H1 (cell line): Measurements from ENCODE around the gene ZSCAN21. TPM values are rescaled to one million over a fixed set of nuclear protein-coding genes. Genes with fewer than 3 reads are reported as not detected.

Experiments
- POU5F1 ChIP-seq: IDR thresholded peaks from 2 replicates; pipeline ENCODE4 v1.6.1; 2011; ENCODE audit warnings: low read depth, mild to moderate bottlenecking, low read length, moderate library complexity
- SIX5 ChIP-seq: IDR thresholded peaks from 2 replicates; pipeline ENCODE4 v1.6.1; 2011; ENCODE audit warnings: mild to moderate bottlenecking, low read depth, low read length
- polyA plus RNA-seq, 7 experiments: library from polyadenylated mRNA; depleted of rRNA in 3 of 7; stranded (reverse) in 5 of 7; unstranded in 2 of 7; fragments of >200 nt in 5 of 7; fragments of 200-250 nt in 2 of 7; gene quantifications; 1 replicate in 5 of 7; 2 replicates in 1 of 7; 4 replicates in 1 of 7; pipeline versions ENCODE4 v1.2.1 to v1.2.3, GENCODE V29; 2011 to 2013; ENCODE audit warnings: missing spikeins in 2 of 7, mixed read lengths in 2 of 7
- total RNA-seq: library from RNA; stranded (reverse); fragmentation: NEBNext Ultra II Directional; extraction: Animal tissue kit (Norgen Biotek cat#: 25700); gene quantifications from 2 replicates; pipeline ENCODE4 v1.2.1, GENCODE V29; 2021

Gene ZSCAN21
- total and polyA plus RNA-seq, 2 of the 8 experiments (the other 6 are each of a cell fraction or from before 2014, with no cell fraction given) = 15.4 to 26.1 TPM

DNA sequence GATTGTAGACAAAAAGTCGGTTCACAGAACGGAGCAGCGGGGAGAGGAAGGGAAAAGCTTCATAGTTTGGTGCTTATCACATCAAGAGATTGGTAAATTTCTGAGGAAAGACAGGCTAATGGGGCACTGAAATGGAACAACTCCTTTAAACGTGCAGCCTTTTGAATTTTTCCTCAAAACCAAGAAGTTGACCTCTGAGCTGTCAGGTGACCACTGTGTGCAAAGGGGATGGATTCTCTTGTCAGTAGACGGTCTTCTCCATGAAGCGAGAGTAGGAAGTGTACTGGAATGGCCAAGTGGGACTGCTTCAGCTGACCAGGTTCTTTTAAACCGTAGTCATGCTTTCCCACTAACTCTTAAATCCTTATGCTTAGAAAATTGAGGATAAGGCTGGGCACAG, 11.2 kb upstream of the ZSCAN21 start (continued):
- no peak for TF ChIP-seq POU5F1
- no peak for TF ChIP-seq SIX5
